Progenitor cell of endocrine pancreas (in vitro differentiated cells): ENCODE measurements around the gene HIRA. TPM values are rescaled to one million over a fixed set of nuclear protein-coding genes. Genes with fewer than 3 reads are reported as not detected.
A peak's percentile ranks its signal among the peaks of the same experiment; 100 is the strongest.

Experiments
- DNase-seq: peaks from one replicate; pipeline ENCODE4 v3.0.0; 2021; ENCODE audit warnings: low spot score; ENCODE audit not compliant: unreplicated experiment
- H3K27ac Mint-ChIP-seq: 2 replicates; pipeline ENCODE4 v1.8.0; 2021; ENCODE audit warnings: mild to moderate bottlenecking, moderate library complexity, mixed read lengths
- H3K27me3 Mint-ChIP-seq: 2 replicates; pipeline ENCODE4 v1.8.0; 2021; ENCODE audit warnings: mixed read lengths
- H3K36me3 Mint-ChIP-seq: 2 replicates; pipeline ENCODE4 v1.8.0; 2022; ENCODE audit warnings: mixed read lengths; ENCODE audit not compliant: insufficient read depth
- H3K4me1 Mint-ChIP-seq: 2 replicates; pipeline ENCODE4 v1.8.0; 2021; ENCODE audit warnings: low read depth, mixed read lengths
- H3K4me3 Mint-ChIP-seq: 2 replicates; pipeline ENCODE4 v1.8.0; 2021; ENCODE audit warnings: low read depth, mild to moderate bottlenecking, moderate library complexity, mixed read lengths
- H3K9me3 Mint-ChIP-seq: 2 replicates; pipeline ENCODE4 v1.8.0; 2021; ENCODE audit warnings: low read depth, mixed read lengths
- CTCF ChIP-seq: fragments of 200-600 bp; sonication (generic); IDR thresholded peaks from one replicate; pipeline ENCODE4 v1.5.0; 2021; ENCODE audit warnings: antibody characterized with exemption, mild to moderate bottlenecking; ENCODE audit not compliant: unreplicated experiment
- total RNA-seq: library from RNA; stranded (reverse); gene quantifications from 2 replicates; pipeline ENCODE4 v1.2.1, GENCODE V29; 2021

HIRA gene
- total RNA-seq, 1 donor from 2014 or later: 45.3 TPM

- H3K4me1 Mint-ChIP-seq: peaks cover 15% of the 10 kb centered on the region
- H3K36me3 Mint-ChIP-seq: peaks cover 15% of the 10 kb centered on the region
- H3K9me3 Mint-ChIP-seq: no peaks in the 10 kb centered on the region
- DNase-seq: no peak
- no peak for TF ChIP-seq CTCF
- H3K27ac Mint-ChIP-seq: no peak overlapping the region
- no peak overlapping the region for H3K4me3 Mint-ChIP-seq
- no peaks in the 10 kb centered on the region for H3K27me3 Mint-ChIP-seq
Measured at GRCh38 chr22:19450363-19451175, 19.0 kb upstream of the HIRA start.

GRCh38 chr22:19449422-19449767 lies 17.9 kb upstream of the HIRA start:
- H3K27ac Mint-ChIP-seq: no peak overlapping the region
- H3K27me3 Mint-ChIP-seq: no peaks in the 10 kb centered on the region
- H3K4me1 Mint-ChIP-seq: peaks cover 18% of the 10 kb centered on the region
- DNase-seq: no peak
- H3K9me3 Mint-ChIP-seq: no peaks in the 10 kb centered on the region
- no peak overlapping the region for H3K4me3 Mint-ChIP-seq
- H3K36me3 Mint-ChIP-seq: peaks cover 9% of the 10 kb centered on the region
- no peak for TF ChIP-seq CTCF

GRCh38 chr22:19448739-19449421 lies 17.3 kb upstream of the HIRA start:
- no peak for TF ChIP-seq CTCF
- DNase-seq: no peak
- H3K27me3 Mint-ChIP-seq: no peaks in the 10 kb centered on the region
- no peaks in the 10 kb centered on the region for H3K9me3 Mint-ChIP-seq
- peaks cover 18% of the 10 kb centered on the region for H3K4me1 Mint-ChIP-seq
- peaks cover 8% of the 10 kb centered on the region for H3K36me3 Mint-ChIP-seq
- H3K4me3 Mint-ChIP-seq: peak overlapping the region; percentile 96
- H3K27ac Mint-ChIP-seq: no peak overlapping the region

- no peak for TF ChIP-seq CTCF
- Mint-ChIP-seq H3K27ac (peak overlapping the region; percentile 94), H3K4me1 (peaks cover 18% of the 10 kb centered on the region), H3K36me3 (peaks cover 8% of the 10 kb centered on the region), H3K27me3 (no peaks in the 10 kb centered on the region), H3K4me3 (peak overlapping the region; percentile 96), H3K9me3 (no peaks in the 10 kb centered on the region)
- DNase-seq: no peak
Measured at GRCh38 chr22:19448076-19448607, 16.6 kb upstream of the HIRA start.

GRCh38 chr22:19447330-19448075 lies 16.0 kb upstream of the HIRA start, which contains the start of gene C22orf39:
Gene C22orf39 (minus strand): TSS chr22:19447711. CDS start chr22:19447688, 23 bp downstream.
- peak within 1 kb of the TSS; percentile 96 for H3K4me3 Mint-ChIP-seq
- peaks cover 18% of the 10 kb centered on the region for H3K4me1 Mint-ChIP-seq
- H3K27me3 Mint-ChIP-seq: no peaks in the 10 kb centered on the region
- DNase-seq: peak; percentile 74
- TF ChIP-seq CTCF: no peak
- no peaks in the 10 kb centered on the region for H3K9me3 Mint-ChIP-seq
- H3K36me3 Mint-ChIP-seq: peaks cover 5% of the 10 kb centered on the region
- peak within 1 kb of the TSS; percentile 98 for H3K27ac Mint-ChIP-seq
